Lower leg skin (tissue), 3 donors: ENCODE data around the gene F8A3.
"Not testable (repeated sequence)": the region's sequence is repeated elsewhere in the genome, so short reads cannot be mapped to it uniquely, and the experiment has no call there.

Source experiments
- POLR2A ChIP-seq, 2 donors: fragments of 450-650 bp; IDR thresholded peaks; one replicate each; pipeline ENCODE4 v1.6.1; 2016 to 2017; ENCODE audit warnings: antibody characterized with exemption in 2 of 2, mild to moderate bottlenecking in 1 of 2, moderate library complexity in 1 of 2
- TF ChIP-seq, protein P1 (sequence below), 3 donors: fragments of 450-650 bp; IDR thresholded peaks; one replicate each; pipeline ENCODE4 v1.5.1; 2016; ENCODE audit warnings: antibody characterized with exemption in 3 of 3, mild to moderate bottlenecking in 3 of 3, moderate library complexity in 2 of 3

DNA sequence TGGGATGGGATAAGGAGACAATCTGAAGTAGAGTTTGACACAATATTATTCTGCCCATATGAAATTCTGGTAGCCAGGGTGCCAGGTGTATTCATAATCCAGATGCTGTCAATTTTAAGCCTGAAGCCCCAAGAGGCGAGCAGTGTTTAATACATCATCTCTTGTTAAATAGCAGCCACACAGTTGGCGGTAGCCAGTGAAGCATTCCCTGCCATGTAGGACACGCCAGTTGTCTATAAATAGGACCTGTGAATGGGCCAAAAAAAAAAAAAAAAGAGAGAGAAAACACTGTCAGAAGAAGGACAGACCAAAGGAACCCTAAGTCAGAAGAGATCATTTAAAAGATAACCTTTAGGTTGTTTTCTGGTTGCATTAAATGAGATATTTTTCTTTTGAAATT lies 33.0 kb upstream of the F8A3 start:
- TF ChIP-seq POLR2A (IDR thresholded peaks at IDR 0.05): not testable (repeated sequence)
- TF ChIP-seq, protein P1, sequence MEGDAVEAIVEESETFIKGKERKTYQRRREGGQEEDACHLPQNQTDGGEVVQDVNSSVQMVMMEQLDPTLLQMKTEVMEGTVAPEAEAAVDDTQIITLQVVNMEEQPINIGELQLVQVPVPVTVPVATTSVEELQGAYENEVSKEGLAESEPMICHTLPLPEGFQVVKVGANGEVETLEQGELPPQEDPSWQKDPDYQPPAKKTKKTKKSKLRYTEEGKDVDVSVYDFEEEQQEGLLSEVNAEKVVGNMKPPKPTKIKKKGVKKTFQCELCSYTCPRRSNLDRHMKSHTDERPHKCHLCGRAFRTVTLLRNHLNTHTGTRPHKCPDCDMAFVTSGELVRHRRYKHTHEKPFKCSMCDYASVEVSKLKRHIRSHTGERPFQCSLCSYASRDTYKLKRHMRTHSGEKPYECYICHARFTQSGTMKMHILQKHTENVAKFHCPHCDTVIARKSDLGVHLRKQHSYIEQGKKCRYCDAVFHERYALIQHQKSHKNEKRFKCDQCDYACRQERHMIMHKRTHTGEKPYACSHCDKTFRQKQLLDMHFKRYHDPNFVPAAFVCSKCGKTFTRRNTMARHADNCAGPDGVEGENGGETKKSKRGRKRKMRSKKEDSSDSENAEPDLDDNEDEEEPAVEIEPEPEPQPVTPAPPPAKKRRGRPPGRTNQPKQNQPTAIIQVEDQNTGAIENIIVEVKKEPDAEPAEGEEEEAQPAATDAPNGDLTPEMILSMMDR (IDR thresholded peaks at IDR 0.05): not testable (repeated sequence)
